Measurements from ENCODE around the gene BACH2. TPM values are rescaled to one million over a fixed set of nuclear protein-coding genes. Genes with fewer than 3 reads are reported as not detected.

The BACH2 gene
- total and polyA plus RNA-seq, 2 of the 4 experiments (the other 2 are of a cell fraction): 1.3 to 1.4 TPM

- no TSS peak for BruUV-seq (replicated peaks)
- no peak overlapping the region; a peak in 2 of 4 replicates for H4K8ac ChIP-seq (ENCODE audit: low read depth in 2 of 2, low read length in 2 of 2)
These were observed 96.7 kb downstream of the BACH2 start for GRCh38 chr6:90199900-90200299.

More at GRCh38 chr6:90199900-90200299, 96.7 kb downstream of the BACH2 start:
- Histone ChIP-seq H3K56ac (ENCODE audit: extremely low read depth, insufficient read depth, low read length) (no peak overlapping the region), H2AK5ac (ENCODE audit: low read depth, low read length) (0 out of 2 replicates have a peak overlapping the region, but pooled peaks have one; percentile 69), H3K36me3 (ENCODE audit: control insufficient read depth, insufficient read depth, low read length) (no peaks in the 10 kb centered on the region), H3K23ac (ENCODE audit: low read depth, low read length) (0 out of 2 replicates have a peak overlapping the region, but pooled peaks have one; percentile 23), H2AFZ (replicated peaks; ENCODE audit: low read length, poor library complexity) (no peak overlapping the region), H3K27ac (ENCODE audit: insufficient read depth, low read length) (peak overlapping the region; percentile 38; the same call in 1 of the 2 replicates), H3K4me2 (ENCODE audit: low read depth, low read length) (0 out of 2 replicates have a peak overlapping the region, but pooled peaks have one; percentile 2), H3K79me1 (ENCODE audit: low read depth in 1 of 2, low read length in 2 of 2) (no peaks in the 10 kb centered on the region), H4K20me1 (ENCODE audit: insufficient read depth, low read length) (no peaks in the 10 kb centered on the region), H4K91ac (ENCODE audit: insufficient read depth, low read depth, low read length) (no peak overlapping the region), H2BK5ac (ENCODE audit: low read depth, low read length, poor library complexity, severe bottlenecking) (no peak overlapping the region), H2AK9ac (replicated peaks; ENCODE audit: low read depth, low read length, poor library complexity) (no peak overlapping the region), H3K18ac (ENCODE audit: low read depth, low read length) (peak overlapping the region; percentile 6; the same call in 1 of the 2 replicates), H3K9ac (ENCODE audit: low read depth, low read length) (no peak overlapping the region), H2BK120ac (ENCODE audit: low read depth, low read length) (peak overlapping the region; percentile 8; the same call in 1 of the 2 replicates), H4K5ac (ENCODE audit: low read depth, low read length) (no peak overlapping the region), H2BK15ac (ENCODE audit: low read depth, low read length) (no peak overlapping the region; the same call in 2 of the 3 replicates), H3K4me3 (ENCODE audit: insufficient read depth, low read depth, low read length) (no peak overlapping the region), H2BK20ac (ENCODE audit: low read depth, low read length) (peak overlapping the region; percentile 69; the same call in 1 of the 2 replicates), H3K27me3 (ENCODE audit: control insufficient read depth, insufficient read depth, low read length) (no peaks in the 10 kb centered on the region), H3K4ac (ENCODE audit: low read depth, low read length) (peak overlapping the region; percentile 53; the same call in 1 of the 2 replicates), H3K4me1 (ENCODE audit: control insufficient read depth, insufficient read depth, low read length) (peaks cover 12% of the 10 kb centered on the region), H3K9me3 (ENCODE audit: control insufficient read depth, insufficient read depth, low read length) (no peaks in the 10 kb centered on the region), H3K14ac (replicated peaks; ENCODE audit: low read depth, low read length) (peak overlapping the region; percentile 57; the same call in 1 of the 2 replicates), H3K9me1 (ENCODE audit: insufficient read depth, low read length) (peaks cover 7% of the 10 kb centered on the region)
- POLR2A ChIA-PET (ENCODE audit: unreplicated experiment): no interaction called here
- intact Hi-C loops (cut with micrococcal nuclease) (loop anchor here (2.0 kb wide), 1 partner anchor 17 kb away; no protein-coding TSS in a partner anchor), in situ Hi-C loops (cut with MboI; ENCODE audit: low sequenced_read_pairs) (no loop called here), dilution Hi-C loops (cut with HindIII; ENCODE audit: low sequenced_read_pairs, unreplicated experiment) (no loop called here)
- peak; percentile 59 for ATAC-seq (ENCODE audit: low read depth)
- CTCF ChIA-PET: no interaction called here
- WGBS, 2 experiments (ENCODE audit: extremely low coverage in 2 of 2, insufficient read length in 1 of 2): no CpG with 5 or more reads among the region's 4 CpGs
- peak; percentile 79 for DNase-seq
- TF ChIP-seq POLR2A (IDR thresholded peaks at IDR 0.05; ENCODE audit: low read depth, low read length) (no peak), CEBPB (IDR thresholded peaks at IDR 0.05; ENCODE audit: low read depth, low read length) (peak; percentile 75), SMC3 (IDR thresholded peaks at IDR 0.05; ENCODE audit: low read depth, low read length) (no peak)
